Endothelial cell of umbilical vein (primary cell): ENCODE measurements around the gene MASP2. TPM values are rescaled to one million over a fixed set of nuclear protein-coding genes. Genes with fewer than 3 reads are reported as not detected.
A peak's percentile ranks its signal among the peaks of the same experiment; 100 is the strongest.

Source experiments
- BruUV-seq: library from RNA; stranded (reverse); fragments of 400-500 nt; replicated peaks from 2 replicates; lab custom pipeline; 2021; lab: Mats Ljungman, UMichigan
- CTCF ChIA-PET: fragments of 300-600, 350-600 bp; sonication (Branson Sonifier 250); formaldehyde crosslinking; loops from one replicate; lab custom pipeline; 2021; ENCODE audit warnings: antibody characterized with exemption, inconsistent platforms; lab: Charles Lee
- POLR2A ChIA-PET: fragments of 300-600, 350-600 bp; sonication (Branson Sonifier 250); formaldehyde crosslinking; loops from one replicate; lab custom pipeline; 2021; ENCODE audit warnings: antibody characterized with exemption, inconsistent platforms; lab: Charles Lee
- DNase-seq: peaks from one replicate; pipeline ENCODE4 v3.0.0-alpha.2; 2011; ENCODE audit warnings: low read depth, low spot score
- FAIRE-seq: peaks from 2 replicates; lab custom pipeline; 2011; peaks lifted over from hg19 to GRCh38; lab: Jason Lieb, UNC
- H2AFZ ChIP-seq: 2 replicates; pipeline ENCODE4 v1.6.0; 2012; ENCODE audit warnings: low read depth, low read length, control low read depth, inconsistent platforms
- H3K27ac ChIP-seq: 2 replicates; pipeline ENCODE4 v1.5.1; 2011; ENCODE audit warnings: low read depth, mild to moderate bottlenecking, control low read depth, low read length, moderate library complexity; ENCODE audit not compliant: insufficient read depth
- H3K27me3 ChIP-seq, 2 experiments: 2 replicates each; pipeline versions ENCODE4 v1.6.0 to v1.6.1; 2011; ENCODE audit warnings: low read length in 2 of 2, mixed read lengths in 1 of 2; ENCODE audit not compliant: control insufficient read depth in 2 of 2, insufficient read depth in 2 of 2
- H3K36me3 ChIP-seq, 2 experiments: 2 replicates in 1 of 2; 3 replicates in 1 of 2; pipeline ENCODE4 v1.5.1; 2011; ENCODE audit warnings: low read length in 2 of 2, mild to moderate bottlenecking in 1 of 2, moderate library complexity in 1 of 2; ENCODE audit not compliant: control insufficient read depth in 2 of 2, insufficient read depth in 2 of 2; ENCODE audit errors: extremely low read depth in 1 of 2
- H3K4me1 ChIP-seq: 3 replicates; pipeline ENCODE4 v1.5.1; 2011; ENCODE audit warnings: mild to moderate bottlenecking, low read length; ENCODE audit not compliant: control insufficient read depth, insufficient read depth; ENCODE audit errors: extremely low read depth
- H3K4me2 ChIP-seq: 2 replicates; pipeline ENCODE4 v1.6.1; 2011; ENCODE audit warnings: low read length, control low read depth, mixed read lengths; ENCODE audit not compliant: insufficient read depth
- H3K4me3 ChIP-seq, 3 experiments: fragments of 200-600 bp in 1 of 3; sonication (generic), shearing (Covaris generic) in 1 of 3; replicated peaks in 1 of 3; 2 replicates each; pipeline ENCODE4 v1.5.1; 2011 to 2016; ENCODE audit warnings: control low read depth in 3 of 3, low read length in 3 of 3, mild to moderate bottlenecking in 2 of 3, inconsistent platforms in 1 of 3, low read depth in 1 of 3, moderate library complexity in 1 of 3; ENCODE audit not compliant: insufficient read depth in 1 of 3
- H3K79me2 ChIP-seq: 2 replicates; pipeline ENCODE4 v1.6.0; 2012; ENCODE audit warnings: low read length, inconsistent platforms; ENCODE audit not compliant: control insufficient read depth, insufficient read depth
- H3K9ac ChIP-seq: replicated peaks from 2 replicates; pipeline ENCODE3; 2011; ENCODE audit warnings: low read length, control low read depth; ENCODE audit not compliant: insufficient read depth; ENCODE audit errors: extremely low read depth
- H3K9me1 ChIP-seq: replicated peaks from 3 replicates; pipeline ENCODE4 v1.6.0; 2011; ENCODE audit warnings: mild to moderate bottlenecking, low read length; ENCODE audit not compliant: control insufficient read depth, insufficient read depth; ENCODE audit errors: extremely low read depth
- H3K9me3 ChIP-seq: replicated peaks from 2 replicates; pipeline ENCODE4 v1.5.1; 2012; ENCODE audit warnings: low read length, inconsistent platforms; ENCODE audit not compliant: control insufficient read depth, insufficient read depth
- H4K20me1 ChIP-seq: replicated peaks from 2 replicates; pipeline ENCODE3; 2011; ENCODE audit warnings: mild to moderate bottlenecking, low read length; ENCODE audit not compliant: control insufficient read depth, insufficient read depth; ENCODE audit errors: extremely low read depth
- EZH2 ChIP-seq: IDR thresholded peaks from 2 replicates; pipeline ENCODE4 v1.6.1; 2012; ENCODE audit warnings: borderline replicate concordance, low read depth, mild to moderate bottlenecking, moderate library complexity, low read length, inconsistent platforms; ENCODE audit not compliant: severe bottlenecking
- JUN ChIP-seq: IDR thresholded peaks from 2 replicates; pipeline ENCODE4 v1.6.1; 2011; ENCODE audit warnings: borderline replicate concordance, low read depth; ENCODE audit not compliant: insufficient read length, insufficient read depth
- MYC ChIP-seq: IDR thresholded peaks from one replicate; pipeline ENCODE4 v1.6.1; 2011; ENCODE audit warnings: mild to moderate bottlenecking, low read depth, low read length
- POLR2A ChIP-seq: IDR thresholded peaks from 2 replicates; pipeline ENCODE4 v1.6.1; 2012; ENCODE audit warnings: low read depth, mild to moderate bottlenecking, control low read depth, low read length
- POLR2AphosphoS5 ChIP-seq: IDR thresholded peaks from 2 replicates; pipeline ENCODE4 v1.6.1; 2012; ENCODE audit warnings: low read depth, mild to moderate bottlenecking, control low read depth, low read length, moderate library complexity; ENCODE audit not compliant: insufficient read depth
- dilution Hi-C: fragments of 300-500 bp; cut with MboI; formaldehyde crosslinking; loops from one replicate; pipeline ENCODE4 v1.15.0; 2019; ENCODE audit warnings: low sequenced_read_pairs; ENCODE audit not compliant: extremely low pct_ligation_motif_present
- intact Hi-C: fragments of 100-400 bp; cut with micrococcal nuclease; formaldehyde crosslinking; loops from one replicate; pipeline ENCODE4 v1.10.0; 2022
- polyA plus RNA-seq, 4 experiments: library from polyadenylated mRNA; depleted of rRNA in 3 of 4; stranded (reverse) in 3 of 4; unstranded in 1 of 4; fragments of >200 nt; gene quantifications; 2 replicates each; pipeline versions ENCODE4 v1.2.1 to v1.2.3, GENCODE V29; 2011 to 2012; ENCODE audit warnings: missing spikeins in 1 of 4
- total RNA-seq: library from RNA; stranded (reverse); gene quantifications from 2 replicates; pipeline ENCODE4 v1.2.3, GENCODE V29; 2021
- TF ChIP-seq, protein P1 (sequence below), 2 donors: IDR thresholded peaks; 1 replicate in 1 of 2; 2 replicates in 1 of 2; pipeline ENCODE4 v1.5.1; 2011; ENCODE audit warnings: low read length in 2 of 2, mild to moderate bottlenecking in 2 of 2, moderate library complexity in 2 of 2, control low read depth in 1 of 2, inconsistent platforms in 1 of 2, low read depth in 1 of 2; ENCODE audit not compliant: insufficient read depth in 1 of 2; ENCODE audit errors: extremely low read depth in 1 of 2

MASP2 gene
- total and polyA plus RNA-seq, 2 donors (not counting 3 experiments of a cell fraction or from before 2014, with no cell fraction given): 0.53 TPM; not detected in 1

DNA sequence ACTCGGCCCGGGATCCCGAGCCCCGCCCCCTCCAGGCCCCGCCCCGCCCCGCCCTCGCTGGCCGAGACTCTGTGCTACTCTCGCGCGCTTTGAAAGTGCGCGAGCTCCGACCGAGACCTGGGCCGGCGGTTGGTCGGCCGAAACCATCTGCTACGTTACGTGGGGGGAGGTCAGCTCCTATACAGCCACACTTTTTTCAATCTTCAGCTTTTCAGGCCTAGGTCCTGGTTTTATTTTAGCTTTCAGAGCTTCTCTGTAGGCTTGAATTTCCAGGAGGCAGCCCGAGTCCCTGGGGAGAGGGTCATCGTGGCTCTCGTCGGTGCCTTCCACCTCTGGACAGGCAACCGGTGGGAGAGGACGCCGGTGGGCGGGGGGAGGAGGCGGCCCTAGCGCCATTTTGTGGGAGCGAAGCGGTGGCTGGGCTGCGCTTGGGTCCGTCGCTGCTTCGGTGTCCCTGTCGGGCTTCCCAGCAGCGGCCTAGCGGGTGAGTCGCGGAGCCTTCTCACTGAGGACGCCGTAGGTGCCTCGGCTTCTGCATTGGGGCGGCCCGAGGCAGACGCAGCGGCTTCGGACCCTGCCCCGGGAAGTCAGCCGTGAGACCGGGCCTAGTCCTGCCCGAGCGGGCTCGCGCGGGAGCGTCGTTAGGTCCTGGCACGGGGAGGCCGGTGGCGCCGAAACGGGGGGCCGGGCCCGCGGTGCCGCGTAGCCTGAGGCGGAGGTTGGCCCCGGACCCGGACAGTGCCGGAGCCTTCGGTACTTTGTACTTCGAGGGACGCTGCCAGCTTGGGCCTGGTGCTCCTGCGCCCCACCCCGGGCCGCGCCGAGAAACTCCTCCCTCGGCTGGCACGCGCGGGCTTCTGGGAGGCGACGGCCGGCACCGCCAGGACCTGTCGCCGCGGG, 34.5 kb downstream of the MASP2 start, which contains the start of gene TARDBP:
Gene TARDBP, plus strand, starts transcription at position 395 of the 900 bp plus-strand sequence. CDS start 1,074 bp downstream, outside the sequence.
- FAIRE-seq (peak; percentile 94), DNase-seq (peak; percentile 91)
- ChIA-PET CTCF (interaction anchor here (0.6 to 1.7 kb wide), 4 partner anchors 19 to 466 kb away, joined by 3 to 6 read pairs (median 4); partner anchors contain the start of gene DISP3), POLR2A (interaction anchor here (0.6 to 1.0 kb wide), 3 partner anchors 17 to 149 kb away, joined by 3 to 4 read pairs (median 3); partner anchors contain the start of gene EXOSC10)
- TF ChIP-seq, protein P1, sequence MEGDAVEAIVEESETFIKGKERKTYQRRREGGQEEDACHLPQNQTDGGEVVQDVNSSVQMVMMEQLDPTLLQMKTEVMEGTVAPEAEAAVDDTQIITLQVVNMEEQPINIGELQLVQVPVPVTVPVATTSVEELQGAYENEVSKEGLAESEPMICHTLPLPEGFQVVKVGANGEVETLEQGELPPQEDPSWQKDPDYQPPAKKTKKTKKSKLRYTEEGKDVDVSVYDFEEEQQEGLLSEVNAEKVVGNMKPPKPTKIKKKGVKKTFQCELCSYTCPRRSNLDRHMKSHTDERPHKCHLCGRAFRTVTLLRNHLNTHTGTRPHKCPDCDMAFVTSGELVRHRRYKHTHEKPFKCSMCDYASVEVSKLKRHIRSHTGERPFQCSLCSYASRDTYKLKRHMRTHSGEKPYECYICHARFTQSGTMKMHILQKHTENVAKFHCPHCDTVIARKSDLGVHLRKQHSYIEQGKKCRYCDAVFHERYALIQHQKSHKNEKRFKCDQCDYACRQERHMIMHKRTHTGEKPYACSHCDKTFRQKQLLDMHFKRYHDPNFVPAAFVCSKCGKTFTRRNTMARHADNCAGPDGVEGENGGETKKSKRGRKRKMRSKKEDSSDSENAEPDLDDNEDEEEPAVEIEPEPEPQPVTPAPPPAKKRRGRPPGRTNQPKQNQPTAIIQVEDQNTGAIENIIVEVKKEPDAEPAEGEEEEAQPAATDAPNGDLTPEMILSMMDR (IDR thresholded peaks at IDR 0.05; ENCODE audit: extremely low read depth in 1 of 2, insufficient read depth in 1 of 2, low read depth in 1 of 2, low read length in 2 of 2): no peak
- TF ChIP-seq POLR2AphosphoS5: peak; percentile 71
- peak; percentile 83 for TF ChIP-seq POLR2A
- TF ChIP-seq JUN: no peak
- no peak for TF ChIP-seq MYC
- TF ChIP-seq EZH2: no peak
- peaks cover 20% of the 10 kb centered on the region for H3K4me1 ChIP-seq
- H3K36me3 ChIP-seq: peaks cover 12 to 17% of the 10 kb centered on the region in 2 experiments
- BruUV-seq: TSS peak; percentile 76
- H3K9me1 ChIP-seq: no peaks in the 10 kb centered on the region
- intact Hi-C loops (loop anchor here (2.0 kb wide), 2 partner anchors 86 to 506 kb away; partner anchors contain the start of gene EXOSC10), dilution Hi-C loops (no loop called here)
- H4K20me1 ChIP-seq: peaks cover 15% of the 10 kb centered on the region
- peak within 1 kb of the TSS; percentile 98 for H3K4me2 ChIP-seq
- no peaks in the 10 kb centered on the region for H3K27me3 ChIP-seq
- peak within 1 kb of the TSS; percentile 99 for H2AFZ ChIP-seq
- no peaks in the 10 kb centered on the region for H3K9me3 ChIP-seq
- H3K9ac ChIP-seq: peak within 1 kb of the TSS; percentile 100
- H3K79me2 ChIP-seq: peaks cover 44% of the 10 kb centered on the region
- H3K4me3 ChIP-seq: peak within 1 kb of the TSS; percentile 62 to 95 (median 95)
- peak within 1 kb of the TSS; percentile 100 for H3K27ac ChIP-seq
